Measurements from ENCODE around the gene PLA2G2C. TPM values are rescaled to one million over a fixed set of nuclear protein-coding genes. Genes with fewer than 3 reads are reported as not detected.
A peak's percentile ranks its signal among the peaks of the same experiment; 100 is the strongest.
"Not testable (repeated sequence)": the region's sequence is repeated elsewhere in the genome, so short reads cannot be mapped to it uniquely, and the experiment has no call there.

PLA2G2C gene
- total and polyA plus RNA-seq, 8 donors = 0.06 to 0.16 (median 0.11) TPM; not detected in 3

GRCh38 chr1:20223106-20223505 lies 36.8 kb upstream of the PLA2G2C start:
- no peaks in the 10 kb centered on the region for H3K36me3 ChIP-seq
- no peak for ATAC-seq

GRCh38 chr1:20220036-20220435 lies 33.7 kb upstream of the PLA2G2C start:
- peaks cover 10 to 66% of the 10 kb centered on the region in 2 donors for H3K27me3 ChIP-seq
- DNase-seq = no peak
- no peak overlapping the region for H3K27ac ChIP-seq
- intact Hi-C loops (cut with DNase I) = no loop called here
- H3K9me3 ChIP-seq = no peaks in the 10 kb centered on the region
- H3K36me3 ChIP-seq = no peaks in the 10 kb centered on the region
- no peak for ATAC-seq
- no peaks in the 10 kb centered on the region for H3K4me1 ChIP-seq
- no peak overlapping the region for H3K4me3 ChIP-seq
- no peak for TF ChIP-seq CTCF (IDR thresholded peaks at IDR 0.05)

More at GRCh38 chr1:20223106-20223505, 36.8 kb upstream of the PLA2G2C start:
- H3K27ac ChIP-seq = no peak overlapping the region
- DNase-seq = no peak
- TF ChIP-seq CTCF (IDR thresholded peaks at IDR 0.05) = no peak
- H3K27me3 ChIP-seq = peaks cover 13 to 65% of the 10 kb centered on the region in 2 donors
- H3K4me3 ChIP-seq = no peak overlapping the region
- H3K9me3 ChIP-seq = no peaks in the 10 kb centered on the region
- no peaks in the 10 kb centered on the region for H3K4me1 ChIP-seq
- intact Hi-C loops (cut with DNase I) = no loop called here

GRCh38 chr1:20219053-20219452 lies 32.7 kb upstream of the PLA2G2C start:
- ATAC-seq; H3K4me3 ChIP-seq; H3K27ac ChIP-seq; intact Hi-C loops (cut with DNase I); H3K9me3 ChIP-seq; H3K36me3 ChIP-seq; DNase-seq; H3K4me1 ChIP-seq: not testable (repeated sequence)
- H3K27me3 ChIP-seq = peaks cover 2 to 65% of the 10 kb centered on the region in 2 donors

GRCh38 chr1:20216574-20216973 lies 30.3 kb upstream of the PLA2G2C start:
- H3K36me3 ChIP-seq = no peaks in the 10 kb centered on the region
- H3K27me3 ChIP-seq = peaks cover 0 to 70% of the 10 kb centered on the region in 2 donors
- H3K9me3 ChIP-seq = no peaks in the 10 kb centered on the region
- H3K27ac ChIP-seq = no peak overlapping the region
- TF ChIP-seq CTCF (IDR thresholded peaks at IDR 0.05) = peak in 1 of 2 donors; percentile 11
- ATAC-seq = peak; percentile 60
- DNase-seq = no peak
- intact Hi-C loops (cut with DNase I) = no loop called here
- H3K4me1 ChIP-seq = peaks cover 0 to 12% of the 10 kb centered on the region in 2 donors
- no peak overlapping the region for H3K4me3 ChIP-seq

GRCh38 chr1:20215716-20216115 lies 29.4 kb upstream of the PLA2G2C start:
- no peak overlapping the region for H3K4me3 ChIP-seq
- peaks cover 0 to 12% of the 10 kb centered on the region in 2 donors for H3K4me1 ChIP-seq
- TF ChIP-seq CTCF (IDR thresholded peaks at IDR 0.05) = no peak
- intact Hi-C loops (cut with DNase I) = no loop called here
- ATAC-seq (no peak), DNase-seq (no peak)
- no peaks in the 10 kb centered on the region for H3K9me3 ChIP-seq
- no peaks in the 10 kb centered on the region for H3K36me3 ChIP-seq
- H3K27ac ChIP-seq = no peak overlapping the region
- peaks cover 0 to 71% of the 10 kb centered on the region in 2 donors for H3K27me3 ChIP-seq
